HG02970 (cell line): ENCODE data around the gene PRIMPOL.
A peak's percentile ranks its signal among the peaks of the same experiment; 100 is the strongest.
"Not testable (repeated sequence)": the region's sequence is repeated elsewhere in the genome, so short reads cannot be mapped to it uniquely, and the experiment has no call there.

Experiments used
- ATAC-seq: cut with Tn5 transposase; IDR thresholded peaks from one replicate; pipeline ENCODE4 v1.9.1; 2021; ENCODE audit warnings: mild to moderate bottlenecking, moderate library complexity, moderate number of reproducible peaks; ENCODE audit not compliant: unreplicated experiment, low FRiP score

Gene PRIMPOL

GRCh38 chr4:184636144-184636543 is 13.4 kb upstream of the PRIMPOL start:
- ATAC-seq = no peak

- ATAC-seq = no peak
Measured at GRCh38 chr4:184636897-184637296, 12.6 kb upstream of the PRIMPOL start.

- no peak for ATAC-seq
Measured at GRCh38 chr4:184641022-184641421, 8.5 kb upstream of the PRIMPOL start.

GRCh38 chr4:184641451-184641850 is 8.1 kb upstream of the PRIMPOL start:
- no peak for ATAC-seq

GRCh38 chr4:184643731-184644130 is 5.8 kb upstream of the PRIMPOL start:
- ATAC-seq = no peak

- ATAC-seq = no peak
Measured at GRCh38 chr4:184644553-184645307, 4.8 kb upstream of the PRIMPOL start.

- no peak for ATAC-seq
Measured at GRCh38 chr4:184645904-184646610, 3.5 kb upstream of the PRIMPOL start.

- ATAC-seq = no peak
Measured at GRCh38 chr4:184647266-184648053, 2.1 kb upstream of the PRIMPOL start.

- ATAC-seq = no peak
Measured at GRCh38 chr4:184648054-184648312, 1.6 kb upstream of the PRIMPOL start.

GRCh38 chr4:184648313-184649025 is 1.1 kb upstream of the PRIMPOL start:
- peak; percentile 27 for ATAC-seq

GRCh38 chr4:184649971-184650855 is 675 bp downstream of the PRIMPOL start:
- ATAC-seq = peak; percentile 3

GRCh38 chr4:184651899-184652298 is 2.4 kb downstream of the PRIMPOL start:
- ATAC-seq = no peak

- not testable (repeated sequence) for ATAC-seq
Measured at GRCh38 chr4:184652681-184653080, 3.1 kb downstream of the PRIMPOL start.

- no peak for ATAC-seq
Measured at GRCh38 chr4:184653650-184654049, 4.1 kb downstream of the PRIMPOL start.

GRCh38 chr4:184655889-184656869 is 6.6 kb downstream of the PRIMPOL start:
- no peak for ATAC-seq

GRCh38 chr4:184657144-184657543 is 7.6 kb downstream of the PRIMPOL start:
- no peak for ATAC-seq

GRCh38 chr4:184657820-184658219 is 8.3 kb downstream of the PRIMPOL start:
- not testable (repeated sequence) for ATAC-seq

- no peak for ATAC-seq
Measured at GRCh38 chr4:184660978-184661377, 11.4 kb downstream of the PRIMPOL start.

GRCh38 chr4:184662236-184662635 is 12.7 kb downstream of the PRIMPOL start:
- no peak for ATAC-seq
